HG03558 (cell line): ENCODE measurements around the gene SACM1L.
"Not testable (repeated sequence)": the region's sequence is repeated elsewhere in the genome, so short reads cannot be mapped to it uniquely, and the experiment has no call there.

Experiments used
- ATAC-seq: cut with Tn5 transposase; IDR thresholded peaks from one replicate; pipeline ENCODE4 v1.9.1; 2021; ENCODE audit warnings: moderate number of reproducible peaks; ENCODE audit not compliant: unreplicated experiment; ENCODE audit errors: extremely low read depth

The SACM1L gene

DNA sequence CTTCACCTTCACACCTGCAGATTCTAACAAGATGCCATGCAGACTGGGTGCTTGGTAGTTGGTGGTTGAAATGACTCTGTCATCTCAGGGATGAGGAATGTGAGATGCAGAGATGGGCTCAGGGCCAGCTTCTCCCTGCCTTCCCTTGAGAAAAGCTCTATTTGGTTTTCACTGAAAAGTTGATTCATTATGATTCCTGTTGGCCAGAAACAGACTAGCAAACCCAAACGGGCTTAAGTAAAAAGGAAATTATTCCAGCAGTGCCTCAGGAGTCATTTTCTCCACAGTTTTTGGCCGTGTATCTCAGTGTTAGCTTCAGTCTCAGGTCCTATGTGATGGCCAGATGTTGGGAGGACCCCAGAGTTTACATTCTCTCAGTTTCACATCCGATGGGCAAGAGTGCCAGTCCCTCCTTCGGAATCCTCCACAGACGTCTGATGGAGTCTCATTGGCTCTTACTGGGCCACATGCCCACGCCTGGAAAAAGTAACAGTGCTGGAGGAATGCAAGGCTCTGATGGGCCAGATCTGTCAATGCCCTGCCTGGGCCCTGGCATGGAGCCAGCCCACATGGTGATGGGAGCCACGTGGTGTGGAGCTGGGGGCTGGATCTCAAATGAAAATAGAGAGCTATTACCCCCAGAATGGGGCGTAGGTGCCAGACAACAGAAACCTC lies 22.3 kb upstream of the SACM1L start:
- no peak for ATAC-seq

DNA sequence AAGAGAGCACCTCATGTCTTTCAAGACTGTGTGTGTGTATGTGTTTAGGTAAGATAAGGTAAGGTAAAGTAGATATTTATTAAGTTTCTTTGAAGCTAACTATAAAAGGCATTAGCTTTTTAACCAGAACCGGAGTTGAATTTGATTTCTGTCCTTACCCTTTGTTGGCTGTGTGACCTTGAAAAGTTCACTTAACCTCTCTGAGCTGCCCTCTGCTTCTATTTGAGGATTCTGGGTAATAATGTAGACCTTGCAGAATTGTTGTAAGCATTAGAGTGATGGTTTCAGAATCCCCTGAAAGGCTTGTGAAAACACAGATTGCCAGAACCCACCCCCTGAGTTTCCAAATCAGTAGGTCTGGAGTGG lies 21.6 kb upstream of the SACM1L start:
- no peak for ATAC-seq

GRCh38 chr3:45670436-45670835 lies 18.8 kb upstream of the SACM1L start:
- no peak for ATAC-seq

DNA sequence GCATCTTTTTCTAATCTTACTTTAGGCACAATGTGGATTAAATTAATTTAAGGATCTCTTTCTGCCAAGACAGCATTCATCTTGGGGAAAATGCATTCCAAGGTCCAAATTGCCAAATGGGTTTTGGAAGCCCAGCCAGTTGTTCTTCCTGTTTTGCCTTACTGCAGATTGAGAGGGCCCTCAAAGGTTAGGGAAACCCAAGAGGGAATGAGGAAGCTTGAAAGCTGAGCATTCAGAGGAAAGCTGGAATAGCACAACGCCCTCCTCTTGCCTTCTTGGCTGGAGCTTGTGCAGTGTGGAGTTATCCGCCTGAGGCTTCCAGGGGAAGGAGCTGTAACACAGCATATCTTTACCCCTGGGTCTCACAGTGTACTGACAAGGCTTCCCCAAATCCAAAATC lies 18.2 kb upstream of the SACM1L start:
- no peak for ATAC-seq

- no peak for ATAC-seq
Observed at GRCh38 chr3:45673273-45673672, 15.9 kb upstream of the SACM1L start.

- ATAC-seq, result no peak
Observed at GRCh38 chr3:45676325-45677032, 12.7 kb upstream of the SACM1L start.

GRCh38 chr3:45677033-45677446 lies 12.2 kb upstream of the SACM1L start:
- ATAC-seq, result no peak

- ATAC-seq, result no peak
Observed at GRCh38 chr3:45677841-45678240, 11.4 kb upstream of the SACM1L start.

DNA sequence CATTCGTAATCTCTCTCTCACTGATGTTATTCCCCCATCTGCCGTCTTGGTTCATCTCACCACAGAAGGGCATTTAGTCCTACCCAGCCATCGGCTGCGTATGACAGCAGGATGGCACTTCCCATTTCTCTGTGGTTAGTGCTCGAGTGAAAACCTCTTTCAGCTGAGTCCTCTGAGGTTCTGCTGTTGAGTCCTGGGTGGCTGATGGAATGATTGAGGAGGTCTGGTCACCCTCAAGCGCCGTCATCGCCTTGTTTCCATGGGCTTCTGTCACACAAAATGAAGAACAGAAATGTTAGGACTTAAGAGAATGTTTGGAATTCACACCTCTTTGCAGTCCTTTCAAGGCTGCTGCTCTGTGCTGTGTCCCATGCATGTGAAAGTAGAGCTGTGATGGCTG lies 9.4 kb upstream of the SACM1L start:
- no peak for ATAC-seq

DNA sequence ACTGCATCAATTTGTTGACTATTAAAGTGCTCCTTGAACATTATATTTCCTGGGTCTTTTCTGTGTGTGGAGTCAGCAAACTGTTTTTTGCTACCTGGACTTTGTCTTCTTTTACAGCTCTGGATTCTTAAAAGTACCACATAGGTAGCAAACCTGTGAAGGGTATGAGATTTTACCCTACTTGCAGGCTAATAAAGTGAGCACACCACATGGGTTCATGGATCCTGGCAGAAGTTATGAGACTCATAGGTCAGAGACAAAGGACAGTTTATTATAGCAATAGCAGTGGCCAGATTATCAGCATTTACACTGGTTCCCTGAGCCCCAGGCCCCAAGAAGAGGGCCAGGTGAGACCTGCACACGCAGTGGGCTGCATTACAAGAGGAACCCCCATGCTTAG lies 8.0 kb upstream of the SACM1L start:
- ATAC-seq, result no peak

DNA sequence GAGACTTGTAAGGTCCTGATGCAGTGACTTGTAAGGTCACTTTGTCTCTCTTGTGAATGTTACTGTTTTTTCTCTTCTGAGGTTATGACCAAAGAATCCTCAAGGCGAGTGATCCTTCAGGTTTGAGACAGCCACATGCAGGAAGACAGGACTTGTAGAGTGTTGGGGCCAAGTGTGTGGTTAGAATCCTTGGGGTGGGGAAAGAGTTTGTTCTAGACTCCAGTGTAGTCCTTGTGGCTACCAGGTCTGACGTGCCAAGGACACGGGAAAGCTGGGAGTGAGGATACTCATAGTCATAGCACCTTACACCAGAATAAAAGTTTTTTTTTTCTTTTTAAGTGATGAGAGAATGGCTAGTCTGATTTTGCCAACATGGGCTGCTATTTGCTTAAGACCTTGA lies 7.3 kb upstream of the SACM1L start:
- no peak for ATAC-seq

- no peak for ATAC-seq
Observed at GRCh38 chr3:45682311-45682710, 6.9 kb upstream of the SACM1L start.

GRCh38 chr3:45682786-45683185 lies 6.4 kb upstream of the SACM1L start:
- ATAC-seq, result no peak

DNA sequence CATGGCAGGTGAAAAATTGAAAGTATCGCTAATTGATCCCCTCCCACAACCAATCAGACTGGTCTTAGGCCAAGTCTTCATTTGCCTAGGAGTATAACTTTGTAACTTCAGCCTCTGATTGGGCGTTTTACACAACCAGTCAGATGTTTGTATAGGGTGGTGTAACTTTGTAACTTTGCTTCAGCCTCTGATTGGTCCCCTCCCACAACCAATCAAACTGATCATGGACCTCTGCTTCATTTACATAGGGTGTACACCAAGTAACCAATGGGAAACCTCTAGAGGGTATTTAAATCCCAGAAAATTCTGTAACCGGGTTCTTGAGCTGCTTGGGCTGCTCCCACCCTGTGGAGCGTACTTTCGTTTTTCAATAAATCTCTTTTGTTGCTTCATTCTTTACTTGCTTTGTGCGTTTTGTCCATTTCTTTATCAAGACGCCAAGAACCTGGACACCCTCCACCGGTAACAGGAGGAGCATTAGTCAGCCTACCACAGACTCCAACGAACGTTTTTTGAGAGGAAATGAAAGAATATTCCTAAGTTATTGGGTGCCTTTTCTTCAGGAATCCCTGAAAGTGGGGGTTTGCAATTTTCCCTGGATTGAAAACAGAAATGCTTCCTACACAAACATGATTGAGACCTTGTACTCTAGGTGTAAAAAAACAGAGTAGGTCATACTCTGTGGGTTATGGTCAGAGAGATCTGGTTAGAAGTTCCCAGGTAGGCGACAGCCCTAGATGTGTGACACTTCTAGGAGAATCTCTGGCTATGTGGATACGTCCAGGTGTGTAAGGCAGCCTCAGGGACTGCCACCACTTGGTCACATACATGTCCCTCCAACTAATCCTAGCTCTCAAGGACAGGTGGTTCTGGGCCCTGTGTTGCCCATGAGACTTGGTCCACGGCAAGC lies 5.5 kb upstream of the SACM1L start:
- ATAC-seq, result no peak

GRCh38 chr3:45684327-45684892 lies 4.8 kb upstream of the SACM1L start:
- ATAC-seq, result no peak

- not testable (repeated sequence) for ATAC-seq
Observed at GRCh38 chr3:45685722-45686121, 3.5 kb upstream of the SACM1L start.

- ATAC-seq, result no peak
Observed at GRCh38 chr3:45686850-45687249, 2.3 kb upstream of the SACM1L start.

DNA sequence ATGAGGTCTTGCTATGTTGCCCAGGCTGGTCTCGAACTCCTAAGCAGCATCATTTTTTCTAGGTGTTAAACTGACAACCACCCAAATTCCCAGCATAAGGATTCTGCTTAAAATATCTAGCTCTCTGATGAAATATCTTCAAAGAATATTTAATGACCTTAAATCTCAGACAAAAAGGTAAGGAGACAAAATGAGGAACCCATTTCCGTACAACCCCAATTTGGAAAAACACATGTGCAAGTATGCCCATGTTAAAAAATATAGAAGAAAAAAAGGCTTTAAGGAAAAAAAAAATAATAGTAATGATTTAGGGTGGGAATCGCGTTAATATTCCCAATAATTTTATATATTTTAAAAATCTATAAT lies 1.4 kb upstream of the SACM1L start:
- ATAC-seq, result no peak

DNA sequence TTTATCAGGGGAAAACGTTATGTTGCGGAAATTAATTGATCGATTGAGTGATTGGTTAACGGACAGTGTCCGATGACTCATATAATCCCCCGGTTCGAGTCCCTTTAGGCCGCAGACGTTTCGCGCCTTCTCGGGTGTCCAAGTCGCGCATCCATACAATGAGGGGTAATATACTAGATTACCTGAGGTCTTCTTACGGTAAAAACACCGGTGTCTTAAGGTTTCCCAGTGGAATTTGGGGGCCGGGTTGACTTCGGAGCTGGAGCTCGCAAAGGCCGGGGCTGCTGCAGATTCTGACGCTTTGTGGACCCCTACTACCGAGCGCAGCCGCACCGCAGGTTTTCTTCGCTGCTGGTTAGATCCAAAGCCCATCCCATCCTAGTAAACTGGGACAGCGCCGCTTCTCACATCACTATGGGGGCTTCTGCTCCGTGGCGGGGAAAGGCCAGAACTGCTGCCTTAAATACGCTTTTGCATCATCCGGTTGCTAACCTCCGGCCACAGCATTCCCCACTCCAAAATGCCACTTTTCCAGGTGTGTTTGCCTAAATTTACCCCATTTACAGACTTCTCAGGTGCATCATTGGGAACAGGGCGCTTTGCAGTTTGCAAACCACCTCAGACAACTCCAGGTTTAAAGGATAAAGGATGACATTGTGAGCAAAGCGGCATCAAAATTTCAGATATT lies 858 bp upstream of the SACM1L start:
- ATAC-seq, result no peak

DNA sequence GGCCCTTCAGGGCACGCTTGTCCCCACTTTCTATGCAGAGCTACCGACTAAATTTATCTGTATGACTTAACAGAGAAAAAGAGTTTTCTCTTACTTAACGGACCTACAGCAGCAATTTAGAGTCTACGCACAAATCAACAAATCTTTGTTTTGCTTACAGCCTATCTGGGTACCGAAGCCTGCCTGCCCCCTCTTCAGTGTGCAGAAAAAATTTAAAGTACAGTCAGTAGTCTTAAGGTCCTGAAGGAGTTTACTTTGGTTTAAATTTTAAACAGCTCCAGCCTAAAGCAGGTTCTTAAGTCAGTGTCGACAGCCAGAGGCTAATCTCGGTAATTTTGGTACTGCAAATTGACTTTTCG lies 570 bp downstream of the SACM1L start:
- no peak for ATAC-seq
